ENCODE results near the gene ZNF814. TPM values are rescaled to one million over a fixed set of nuclear protein-coding genes. Genes with fewer than 3 reads are reported as not detected.
"Not testable (repeated sequence)": the region's sequence is repeated elsewhere in the genome, so short reads cannot be mapped to it uniquely, and the experiment has no call there.

Gene ZNF814
- 38.3 TPM for total RNA-seq (ENCODE audit: unreplicated experiment)
- long read RNA-seq, partial matches to known transcripts, result 0 of 14 reads
- long read RNA-seq, other reads (novel, unspliced or antisense), result 14 of 14 reads

DNA sequence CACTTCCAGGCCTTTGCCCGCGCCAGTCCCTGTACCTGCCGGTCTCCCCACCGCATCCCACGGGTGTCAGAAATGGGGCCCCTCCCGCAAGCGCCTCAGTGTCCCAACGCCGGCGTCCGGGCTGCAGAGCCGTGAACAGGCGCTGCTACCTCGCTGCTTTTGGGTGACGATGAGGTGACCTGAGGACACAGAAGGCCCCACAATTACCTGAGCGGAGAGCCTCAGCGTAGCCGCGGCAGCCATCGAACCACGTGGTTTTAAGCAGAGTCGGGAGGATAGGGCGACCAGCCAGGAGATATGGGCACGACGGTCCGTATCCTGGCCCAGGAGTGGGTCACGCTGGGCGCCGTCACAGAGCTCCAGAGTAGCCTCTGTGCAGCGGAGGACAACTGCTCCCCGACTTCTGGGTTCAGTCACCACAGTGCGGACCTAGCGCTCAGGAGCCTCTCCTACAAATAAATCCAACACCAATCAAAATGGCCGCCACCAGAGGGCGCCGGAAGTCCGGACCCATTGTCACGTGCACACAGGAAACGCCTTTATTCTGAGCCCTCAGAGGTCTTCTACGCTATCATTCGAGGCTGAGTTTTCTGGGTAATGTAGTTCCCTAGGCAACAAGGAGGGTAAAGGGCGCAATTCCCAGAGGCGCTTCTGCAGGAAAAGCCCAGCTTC, at the start of gene ZNF814:
TSS of gene ZNF814 (minus strand) at position 478 of the 672 bp plus-strand sequence. CDS start at position 243, 235 bp downstream.
- no peaks in the 10 kb centered on the region for H3K36me3 Mint-ChIP-seq (ENCODE audit: unreplicated experiment)

DNA sequence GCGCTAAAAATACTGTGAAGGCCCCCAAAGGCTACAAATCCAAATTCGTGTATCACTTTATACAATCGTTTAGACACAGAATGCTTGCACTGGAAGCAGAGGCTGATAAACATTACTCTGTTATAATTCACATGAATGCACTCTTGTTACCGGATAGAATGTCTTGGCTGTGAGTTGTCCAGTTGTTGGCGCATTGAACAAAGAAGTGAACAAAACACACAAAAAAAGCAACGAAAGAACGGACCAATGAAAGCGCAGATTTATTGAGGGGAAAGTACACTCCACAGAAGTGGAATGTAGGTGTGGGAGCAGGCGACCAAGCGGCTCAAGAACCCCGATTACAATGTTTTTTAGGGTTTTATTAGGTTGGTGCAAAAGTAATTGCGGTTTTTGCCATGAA, 46.9 kb upstream of the ZNF814 start:
- H3K4me1 Mint-ChIP-seq (ENCODE audit: low read depth, unreplicated experiment), result peaks cover 2% of the 10 kb centered on the region
- TF ChIP-seq, protein P1, sequence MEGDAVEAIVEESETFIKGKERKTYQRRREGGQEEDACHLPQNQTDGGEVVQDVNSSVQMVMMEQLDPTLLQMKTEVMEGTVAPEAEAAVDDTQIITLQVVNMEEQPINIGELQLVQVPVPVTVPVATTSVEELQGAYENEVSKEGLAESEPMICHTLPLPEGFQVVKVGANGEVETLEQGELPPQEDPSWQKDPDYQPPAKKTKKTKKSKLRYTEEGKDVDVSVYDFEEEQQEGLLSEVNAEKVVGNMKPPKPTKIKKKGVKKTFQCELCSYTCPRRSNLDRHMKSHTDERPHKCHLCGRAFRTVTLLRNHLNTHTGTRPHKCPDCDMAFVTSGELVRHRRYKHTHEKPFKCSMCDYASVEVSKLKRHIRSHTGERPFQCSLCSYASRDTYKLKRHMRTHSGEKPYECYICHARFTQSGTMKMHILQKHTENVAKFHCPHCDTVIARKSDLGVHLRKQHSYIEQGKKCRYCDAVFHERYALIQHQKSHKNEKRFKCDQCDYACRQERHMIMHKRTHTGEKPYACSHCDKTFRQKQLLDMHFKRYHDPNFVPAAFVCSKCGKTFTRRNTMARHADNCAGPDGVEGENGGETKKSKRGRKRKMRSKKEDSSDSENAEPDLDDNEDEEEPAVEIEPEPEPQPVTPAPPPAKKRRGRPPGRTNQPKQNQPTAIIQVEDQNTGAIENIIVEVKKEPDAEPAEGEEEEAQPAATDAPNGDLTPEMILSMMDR (IDR thresholded peaks at IDR 0.05; ENCODE audit: partially characterized antibody, unreplicated experiment), result no peak
- H3K27me3 Mint-ChIP-seq (ENCODE audit: unreplicated experiment), result peaks cover 8% of the 10 kb centered on the region
- H3K9me3 Mint-ChIP-seq (ENCODE audit: unreplicated experiment), result peaks cover 12% of the 10 kb centered on the region
- H3K27ac Mint-ChIP-seq (ENCODE audit: unreplicated experiment), result no peak overlapping the region
- H3K36me3 Mint-ChIP-seq (ENCODE audit: unreplicated experiment), result peaks cover 27% of the 10 kb centered on the region
- H3K4me3 Mint-ChIP-seq (ENCODE audit: unreplicated experiment), result peak overlapping the region; percentile 98
- DNase-seq, result no peak

More for the DNA sequence above, at the start of gene ZNF814:
- Mint-ChIP-seq H3K4me1 (ENCODE audit: low read depth, unreplicated experiment) (peaks cover 9% of the 10 kb centered on the region), H3K4me3 (ENCODE audit: unreplicated experiment) (peak within 1 kb of the TSS; percentile 95), H3K27me3 (ENCODE audit: unreplicated experiment) (peaks cover 6% of the 10 kb centered on the region), H3K27ac (ENCODE audit: unreplicated experiment) (peak within 1 kb of the TSS; percentile 95), H3K9me3 (ENCODE audit: unreplicated experiment) (peaks cover 8% of the 10 kb centered on the region)
- peak; percentile 90 for DNase-seq
- TF ChIP-seq, protein P1 (IDR thresholded peaks at IDR 0.05; ENCODE audit: partially characterized antibody, unreplicated experiment), result peak; percentile 88

DNA sequence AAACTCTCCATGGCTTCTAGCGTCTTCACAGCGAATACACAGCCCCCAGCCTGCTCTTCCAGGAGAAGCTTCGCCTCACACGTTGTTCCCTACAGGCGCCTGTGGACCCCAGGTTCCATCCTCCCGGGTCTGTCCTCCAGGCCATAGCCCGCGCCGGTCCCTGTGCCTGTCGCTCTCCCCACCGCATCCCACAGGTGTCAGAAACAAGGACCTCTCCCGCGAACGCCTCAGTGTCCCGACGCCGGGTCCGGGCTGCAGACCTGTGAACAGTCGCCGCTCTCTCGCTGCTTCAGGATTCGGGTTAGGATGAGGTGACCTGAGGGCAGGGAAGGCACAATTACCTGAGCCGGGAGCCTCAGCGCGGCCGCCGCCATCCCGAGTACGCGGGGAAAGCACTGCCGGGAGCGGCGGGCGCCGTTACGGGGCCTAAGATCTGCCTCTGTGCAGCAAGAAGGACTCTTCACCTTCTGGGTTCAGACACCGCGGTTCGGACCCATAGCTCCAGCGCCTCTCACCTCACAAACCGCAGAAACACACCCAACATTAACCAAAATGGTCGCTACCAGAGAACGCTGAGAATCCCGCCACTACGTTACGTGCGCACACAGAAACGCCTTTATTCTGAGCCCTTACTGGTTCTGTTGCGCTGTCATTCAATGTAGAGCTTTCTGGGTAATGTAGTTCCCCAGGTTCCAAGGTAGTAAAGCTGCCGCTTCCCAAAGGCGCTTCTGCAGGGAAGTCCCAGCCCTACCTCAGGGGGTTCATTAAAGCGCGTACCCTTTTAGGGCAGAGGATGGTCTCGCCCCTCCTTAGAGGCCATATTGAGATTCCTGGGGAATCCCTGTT, 46.2 kb upstream of the ZNF814 start, which contains the start of gene ZNF418:
TSS of gene ZNF418 (minus strand) at position 583 of the 846 bp plus-strand sequence. CDS start 1,580 bp downstream, outside the sequence.
- H3K9me3 Mint-ChIP-seq (ENCODE audit: unreplicated experiment), result peaks cover 14% of the 10 kb centered on the region

DNA sequence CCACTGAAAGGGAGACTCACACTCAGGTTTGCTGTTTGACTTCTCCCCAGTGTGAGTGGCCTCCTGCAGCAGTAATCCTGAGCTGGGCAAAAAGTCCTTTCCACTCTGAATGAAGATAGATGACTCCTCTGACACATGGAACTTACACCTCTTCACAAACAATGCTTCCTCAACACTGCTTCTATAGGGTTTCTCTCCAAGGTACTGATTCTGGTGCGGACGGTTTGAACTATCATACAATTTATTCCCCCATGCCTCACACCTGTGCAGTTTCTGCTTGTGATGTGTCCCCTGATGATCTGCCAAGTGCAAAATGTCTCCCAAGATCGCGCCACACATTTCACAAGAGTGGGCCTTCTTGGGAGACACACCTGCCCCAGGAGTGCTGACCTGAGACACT, 38.8 kb upstream of the ZNF814 start:
- Mint-ChIP-seq H3K4me3 (ENCODE audit: unreplicated experiment) (no peak overlapping the region), H3K4me1 (ENCODE audit: low read depth, unreplicated experiment) (no peaks in the 10 kb centered on the region), H3K36me3 (ENCODE audit: unreplicated experiment) (peaks cover 61% of the 10 kb centered on the region), H3K27me3 (ENCODE audit: unreplicated experiment) (peaks cover 4% of the 10 kb centered on the region), H3K27ac (ENCODE audit: unreplicated experiment) (no peak overlapping the region), H3K9me3 (ENCODE audit: unreplicated experiment) (peaks cover 22% of the 10 kb centered on the region)
- DNase-seq, result no peak
- TF ChIP-seq, protein P1 (IDR thresholded peaks at IDR 0.05; ENCODE audit: partially characterized antibody, unreplicated experiment), result no peak

More for the DNA sequence above, 46.2 kb upstream of the ZNF814 start, which contains the start of gene ZNF418:
- Mint-ChIP-seq H3K27ac (ENCODE audit: unreplicated experiment) (peak within 1 kb of the TSS; percentile 90), H3K36me3 (ENCODE audit: unreplicated experiment) (peaks cover 33% of the 10 kb centered on the region), H3K4me1 (ENCODE audit: low read depth, unreplicated experiment) (peaks cover 2% of the 10 kb centered on the region), H3K4me3 (ENCODE audit: unreplicated experiment) (peak within 1 kb of the TSS; percentile 98), H3K27me3 (ENCODE audit: unreplicated experiment) (peaks cover 6% of the 10 kb centered on the region)
- peak; percentile 65 for DNase-seq
- TF ChIP-seq, protein P1 (IDR thresholded peaks at IDR 0.05; ENCODE audit: partially characterized antibody, unreplicated experiment), result no peak

DNA sequence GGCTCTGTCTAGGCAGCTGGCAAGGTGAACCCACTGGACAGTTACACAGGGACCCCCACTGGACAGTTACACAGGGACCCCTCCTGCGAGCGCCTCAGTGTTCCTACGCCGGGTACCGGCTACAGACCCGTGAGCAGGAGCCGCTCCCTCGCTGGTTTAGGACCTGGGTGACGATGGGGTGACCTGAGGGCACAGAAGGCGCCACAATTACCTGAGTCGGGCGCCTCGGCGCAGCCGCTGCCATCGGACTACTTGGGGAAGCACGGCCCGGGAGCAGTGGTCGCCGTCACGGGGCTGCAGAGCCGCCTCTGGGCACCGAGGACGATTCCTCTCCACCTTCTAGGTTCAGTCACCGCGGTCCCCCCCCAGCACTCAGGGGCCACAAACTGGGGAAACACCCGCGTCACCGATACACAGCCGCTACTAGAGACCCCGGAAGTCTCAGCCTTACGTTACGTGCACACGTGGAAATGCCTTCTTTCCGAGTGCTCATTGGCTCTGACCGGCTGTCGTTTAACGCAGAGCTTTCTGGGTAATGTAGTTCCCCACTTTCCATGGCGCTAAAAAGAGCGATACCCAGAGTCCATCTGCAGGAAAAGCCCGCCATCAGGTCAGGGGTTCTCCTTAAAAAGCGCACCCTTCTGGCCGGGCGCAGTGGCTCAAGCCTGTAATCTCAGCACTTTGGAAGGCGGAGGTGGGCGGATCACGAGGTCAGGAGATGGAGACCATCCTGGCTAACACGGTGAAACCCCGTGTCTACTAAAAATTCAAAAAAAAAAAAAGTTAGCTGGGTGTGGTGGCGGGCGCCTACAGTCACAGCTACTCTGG, 27.5 kb upstream of the ZNF814 start, which contains the start of gene ZNF417:
TSS of gene ZNF417 (minus strand) at position 425 of the 828 bp plus-strand sequence. CDS start at position 244, 181 bp downstream.
- Mint-ChIP-seq H3K9me3 (ENCODE audit: unreplicated experiment) (peaks cover 12% of the 10 kb centered on the region), H3K4me3 (ENCODE audit: unreplicated experiment) (peak within 1 kb of the TSS; percentile 92), H3K36me3 (ENCODE audit: unreplicated experiment) (peaks cover 17% of the 10 kb centered on the region), H3K27ac (ENCODE audit: unreplicated experiment) (peak within 1 kb of the TSS; percentile 28)
- H3K27me3 Mint-ChIP-seq (ENCODE audit: unreplicated experiment); H3K4me1 Mint-ChIP-seq (ENCODE audit: low read depth, unreplicated experiment): not testable (repeated sequence)
- DNase-seq, result peak; percentile 86
